ENCODE measurements around the gene EPHA4.

The EPHA4 gene

GRCh38 chr2:221492636-221493035 lies 79.5 kb downstream of the EPHA4 start:
- no peaks in the 10 kb centered on the region for H3K9me3 ChIP-seq (ENCODE audit: control insufficient read depth, low read length)
- no peaks in the 10 kb centered on the region for H3K36me3 ChIP-seq (ENCODE audit: control insufficient read depth, insufficient read depth, low read length)
- 83 to 95% methylated on average over 3 to 4 of the region's 4 CpGs for WGBS, 2 experiments (ENCODE audit: insufficient coverage in 2 of 2)
- H3K4me1 ChIP-seq (ENCODE audit: control insufficient read depth, insufficient read depth, low read length, poor library complexity, severe bottlenecking): peaks cover 9% of the 10 kb centered on the region
- no peak overlapping the region for H3K4me3 ChIP-seq (ENCODE audit: extremely low read depth, insufficient read depth, low read length, poor library complexity, severe bottlenecking)
- no peak overlapping the region for H3K27ac ChIP-seq (ENCODE audit: low read depth, low read length, severe bottlenecking)

GRCh38 chr2:221490506-221491060 lies 81.5 kb downstream of the EPHA4 start:
- 83 to 100% methylated on average over 2 to 3 of the region's 3 CpGs for WGBS, 2 experiments (ENCODE audit: insufficient coverage in 2 of 2)
- Histone ChIP-seq H3K27ac (ENCODE audit: low read depth, low read length, severe bottlenecking) (no peak overlapping the region), H3K4me3 (ENCODE audit: extremely low read depth, insufficient read depth, low read length, poor library complexity, severe bottlenecking) (no peak overlapping the region), H3K9me3 (ENCODE audit: control insufficient read depth, low read length) (no peaks in the 10 kb centered on the region), H3K36me3 (ENCODE audit: control insufficient read depth, insufficient read depth, low read length) (no peaks in the 10 kb centered on the region), H3K4me1 (ENCODE audit: control insufficient read depth, insufficient read depth, low read length, poor library complexity, severe bottlenecking) (peaks cover 5% of the 10 kb centered on the region)

- H3K36me3 ChIP-seq (ENCODE audit: control insufficient read depth, insufficient read depth, low read length): no peaks in the 10 kb centered on the region
- H3K4me1 ChIP-seq (ENCODE audit: control insufficient read depth, insufficient read depth, low read length, poor library complexity, severe bottlenecking): no peaks in the 10 kb centered on the region
- no peaks in the 10 kb centered on the region for H3K9me3 ChIP-seq (ENCODE audit: control insufficient read depth, low read length)
- no peak overlapping the region for H3K27ac ChIP-seq (ENCODE audit: low read depth, low read length, severe bottlenecking)
- 89% methylated on average over 2 of the region's 3 CpGs; no CpG with 5 or more reads in 1 of the 2 experiments for WGBS, 2 experiments (ENCODE audit: insufficient coverage in 2 of 2)
- H3K4me3 ChIP-seq (ENCODE audit: extremely low read depth, insufficient read depth, low read length, poor library complexity, severe bottlenecking): no peak overlapping the region
Observed at GRCh38 chr2:221488136-221488807, 83.8 kb downstream of the EPHA4 start.

- Histone ChIP-seq H3K9me3 (ENCODE audit: control insufficient read depth, low read length) (no peaks in the 10 kb centered on the region), H3K4me3 (ENCODE audit: extremely low read depth, insufficient read depth, low read length, poor library complexity, severe bottlenecking) (no peak overlapping the region), H3K4me1 (ENCODE audit: control insufficient read depth, insufficient read depth, low read length, poor library complexity, severe bottlenecking) (no peaks in the 10 kb centered on the region), H3K36me3 (ENCODE audit: control insufficient read depth, insufficient read depth, low read length) (no peaks in the 10 kb centered on the region), H3K27ac (ENCODE audit: low read depth, low read length, severe bottlenecking) (no peak overlapping the region)
- 79 to 93% methylated on average over 2 of the region's 4 CpGs for WGBS, 2 experiments (ENCODE audit: insufficient coverage in 2 of 2)
Observed at GRCh38 chr2:221486106-221486505, 86.0 kb downstream of the EPHA4 start.

- Histone ChIP-seq H3K4me1 (ENCODE audit: control insufficient read depth, insufficient read depth, low read length, poor library complexity, severe bottlenecking) (no peaks in the 10 kb centered on the region), H3K9me3 (ENCODE audit: control insufficient read depth, low read length) (no peaks in the 10 kb centered on the region), H3K27ac (ENCODE audit: low read depth, low read length, severe bottlenecking) (no peak overlapping the region), H3K36me3 (ENCODE audit: control insufficient read depth, insufficient read depth, low read length) (no peaks in the 10 kb centered on the region), H3K4me3 (ENCODE audit: extremely low read depth, insufficient read depth, low read length, poor library complexity, severe bottlenecking) (no peak overlapping the region)
- no CpG with 5 or more reads among the region's 5 CpGs for WGBS, 2 experiments (ENCODE audit: insufficient coverage in 2 of 2)
Observed at GRCh38 chr2:221485503-221485870, 86.6 kb downstream of the EPHA4 start.

- H3K36me3 ChIP-seq (ENCODE audit: control insufficient read depth, insufficient read depth, low read length): no peaks in the 10 kb centered on the region
- no peak overlapping the region for H3K27ac ChIP-seq (ENCODE audit: low read depth, low read length, severe bottlenecking)
- no peaks in the 10 kb centered on the region for H3K4me1 ChIP-seq (ENCODE audit: control insufficient read depth, insufficient read depth, low read length, poor library complexity, severe bottlenecking)
- no peak overlapping the region for H3K4me3 ChIP-seq (ENCODE audit: extremely low read depth, insufficient read depth, low read length, poor library complexity, severe bottlenecking)
- no peaks in the 10 kb centered on the region for H3K9me3 ChIP-seq (ENCODE audit: control insufficient read depth, low read length)
- WGBS, 2 experiments (ENCODE audit: insufficient coverage in 2 of 2): 85 to 91% methylated on average over 6 to 8 of the region's 8 CpGs
Observed at GRCh38 chr2:221484761-221485502, 87.2 kb downstream of the EPHA4 start.

GRCh38 chr2:221482666-221483455 lies 89.2 kb downstream of the EPHA4 start:
- peaks cover 10% of the 10 kb centered on the region for H3K4me1 ChIP-seq (ENCODE audit: control insufficient read depth, insufficient read depth, low read length, poor library complexity, severe bottlenecking)
- no peaks in the 10 kb centered on the region for H3K36me3 ChIP-seq (ENCODE audit: control insufficient read depth, insufficient read depth, low read length)
- H3K4me3 ChIP-seq (ENCODE audit: extremely low read depth, insufficient read depth, low read length, poor library complexity, severe bottlenecking): no peak overlapping the region
- H3K27ac ChIP-seq (ENCODE audit: low read depth, low read length, severe bottlenecking): no peak overlapping the region
- 97 to 98% methylated on average over 7 to 8 of the region's 12 CpGs for WGBS, 2 experiments (ENCODE audit: insufficient coverage in 2 of 2)
- H3K9me3 ChIP-seq (ENCODE audit: control insufficient read depth, low read length): no peaks in the 10 kb centered on the region

GRCh38 chr2:221480821-221481220 lies 91.3 kb downstream of the EPHA4 start:
- Histone ChIP-seq H3K36me3 (ENCODE audit: control insufficient read depth, insufficient read depth, low read length) (no peaks in the 10 kb centered on the region), H3K9me3 (ENCODE audit: control insufficient read depth, low read length) (no peaks in the 10 kb centered on the region), H3K4me1 (ENCODE audit: control insufficient read depth, insufficient read depth, low read length, poor library complexity, severe bottlenecking) (peaks cover 13% of the 10 kb centered on the region), H3K27ac (ENCODE audit: low read depth, low read length, severe bottlenecking) (peak overlapping the region; percentile 23), H3K4me3 (ENCODE audit: extremely low read depth, insufficient read depth, low read length, poor library complexity, severe bottlenecking) (no peak overlapping the region)
- no CpG with 5 or more reads among the region's 3 CpGs for WGBS, 2 experiments (ENCODE audit: insufficient coverage in 2 of 2)

DNA sequence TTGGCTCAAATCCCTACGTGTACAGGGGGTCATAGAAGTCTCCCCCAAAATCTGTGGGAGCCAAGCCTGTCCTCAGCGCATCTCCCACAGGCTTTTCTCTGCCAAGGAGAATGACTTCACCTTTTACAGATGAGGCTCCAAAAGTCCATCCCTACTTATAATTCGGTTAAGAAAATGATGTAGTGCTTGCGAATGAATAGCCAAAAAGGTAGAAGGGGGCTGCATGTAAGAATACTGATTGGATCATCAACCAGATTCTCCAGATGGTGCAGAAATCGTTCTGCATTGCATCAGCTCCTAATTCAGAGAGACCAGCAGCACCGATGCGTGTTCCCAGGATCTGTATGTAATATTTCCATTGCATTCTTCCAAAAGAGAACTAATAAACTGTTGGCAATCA lies 91.9 kb downstream of the EPHA4 start:
- 94 to 97% methylated on average over 4 to 5 of the region's 7 CpGs for WGBS, 2 experiments (ENCODE audit: insufficient coverage in 2 of 2)
- no peaks in the 10 kb centered on the region for H3K36me3 ChIP-seq (ENCODE audit: control insufficient read depth, insufficient read depth, low read length)
- H3K9me3 ChIP-seq (ENCODE audit: control insufficient read depth, low read length): no peaks in the 10 kb centered on the region
- no peak overlapping the region for H3K4me3 ChIP-seq (ENCODE audit: extremely low read depth, insufficient read depth, low read length, poor library complexity, severe bottlenecking)
- H3K27ac ChIP-seq (ENCODE audit: low read depth, low read length, severe bottlenecking): no peak overlapping the region
- peaks cover 13% of the 10 kb centered on the region for H3K4me1 ChIP-seq (ENCODE audit: control insufficient read depth, insufficient read depth, low read length, poor library complexity, severe bottlenecking)

GRCh38 chr2:221478485-221478863 lies 93.6 kb downstream of the EPHA4 start:
- Histone ChIP-seq H3K27ac (ENCODE audit: low read depth, low read length, severe bottlenecking) (no peak overlapping the region), H3K4me3 (ENCODE audit: extremely low read depth, insufficient read depth, low read length, poor library complexity, severe bottlenecking) (no peak overlapping the region), H3K4me1 (ENCODE audit: control insufficient read depth, insufficient read depth, low read length, poor library complexity, severe bottlenecking) (peaks cover 13% of the 10 kb centered on the region), H3K36me3 (ENCODE audit: control insufficient read depth, insufficient read depth, low read length) (no peaks in the 10 kb centered on the region), H3K9me3 (ENCODE audit: control insufficient read depth, low read length) (no peaks in the 10 kb centered on the region)
- WGBS, 2 experiments (ENCODE audit: insufficient coverage in 2 of 2): 83% methylated on average over 1 of the region's 2 CpGs; no CpG with 5 or more reads in 1 of the 2 experiments
